ENCODE data around the gene BANF2.

Gene BANF2

DNA sequence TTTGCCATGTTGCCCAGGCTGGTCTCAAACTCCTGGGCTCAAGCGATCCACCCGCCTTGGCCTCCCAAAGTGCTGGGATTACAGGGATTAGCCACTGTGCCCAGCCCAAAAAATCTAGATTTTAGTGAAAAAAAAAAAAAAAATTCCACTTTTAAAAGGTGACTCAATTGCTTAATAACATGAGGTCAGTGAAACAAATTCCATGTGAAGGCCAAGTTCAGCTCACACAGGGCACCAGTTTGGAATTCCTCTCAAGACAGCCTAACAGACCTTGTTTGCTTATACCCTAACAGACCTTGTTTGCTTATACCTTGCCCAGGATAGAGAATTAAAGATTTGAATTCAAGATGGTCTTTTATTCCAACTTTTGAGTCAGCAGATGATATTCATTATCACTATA is 22.8 kb upstream of the BANF2 start:
- Histone ChIP-seq H3K27ac (ENCODE audit: insufficient read depth in 1 of 2, low read depth in 1 of 2, low read length in 2 of 2, poor library complexity in 1 of 2, severe bottlenecking in 2 of 2) (no peak overlapping the region), H3K4me1 (ENCODE audit: control extremely low read depth in 1 of 4, control insufficient read depth in 4 of 4, insufficient read depth in 4 of 4, low read length in 3 of 4) (peaks cover 16 to 38% (median 25%) of the 10 kb centered on the region in 4 experiments), H3K4me3 (ENCODE audit: control insufficient read depth in 1 of 7, extremely low read depth in 1 of 7, insufficient read depth in 4 of 7, low read depth in 2 of 7, low read length in 6 of 7) (no peak overlapping the region), H3K27me3 (replicated peaks in 2 of 5; ENCODE audit: control insufficient read depth in 4 of 5, insufficient read depth in 5 of 5, low read length in 4 of 5) (no peaks in the 10 kb centered on the region), H3K9me3 (ENCODE audit: control extremely low read depth in 1 of 5, control insufficient read depth in 4 of 5, insufficient read depth in 2 of 5, low read depth in 1 of 5, low read length in 4 of 5) (no peaks in the 10 kb centered on the region), H3K36me3 (ENCODE audit: control insufficient read depth in 4 of 4, insufficient read depth in 4 of 4, low read length in 3 of 4) (peaks cover 10 to 43% (median 25%) of the 10 kb centered on the region in 4 experiments)
- 100% methylated on average over 2 of the region's 2 CpGs for WGBS (ENCODE audit: insufficient coverage)
- POLR2A ChIA-PET, result no interaction called here
- DNase-seq, result no peak
- CTCF ChIA-PET, result interaction anchor here (0.6 to 1.6 kb wide), 5 partner anchors 9 to 222 kb away, joined by 3 to 5 read pairs (median 4); no protein-coding TSS in a partner anchor

GRCh38 chr20:17678295-17678694 is 21.5 kb upstream of the BANF2 start:
- H3K4me1 ChIP-seq (ENCODE audit: control extremely low read depth in 1 of 4, control insufficient read depth in 4 of 4, insufficient read depth in 4 of 4, low read length in 3 of 4), result peaks cover 12 to 31% (median 20%) of the 10 kb centered on the region in 4 experiments
- ChIA-PET CTCF (interaction anchor here (0.7 to 3.0 kb wide), 10 partner anchors 11 to 319 kb away, joined by 3 to 14 read pairs (median 3); no protein-coding TSS in a partner anchor), POLR2A (no interaction called here)
- DNase-seq, result no peak
- peaks cover 10 to 43% (median 25%) of the 10 kb centered on the region in 4 experiments for H3K36me3 ChIP-seq (ENCODE audit: control insufficient read depth in 4 of 4, insufficient read depth in 4 of 4, low read length in 3 of 4)
- H3K9me3 ChIP-seq (ENCODE audit: control extremely low read depth in 1 of 5, control insufficient read depth in 4 of 5, insufficient read depth in 2 of 5, low read depth in 1 of 5, low read length in 4 of 5), result no peaks in the 10 kb centered on the region
- H3K27me3 ChIP-seq (replicated peaks in 2 of 5; ENCODE audit: control insufficient read depth in 4 of 5, insufficient read depth in 5 of 5, low read length in 4 of 5), result no peaks in the 10 kb centered on the region
- no peak overlapping the region for H3K4me3 ChIP-seq (ENCODE audit: control insufficient read depth in 1 of 7, extremely low read depth in 1 of 7, insufficient read depth in 4 of 7, low read depth in 2 of 7, low read length in 6 of 7)
- no CpG with 5 or more reads among the region's 2 CpGs for WGBS (ENCODE audit: insufficient coverage)
- no peak overlapping the region for H3K27ac ChIP-seq (ENCODE audit: insufficient read depth in 1 of 2, low read depth in 1 of 2, low read length in 2 of 2, poor library complexity in 1 of 2, severe bottlenecking in 2 of 2)

- ChIA-PET POLR2A (no interaction called here), CTCF (interaction anchor here (0.7 to 3.0 kb wide), 9 partner anchors 13 to 318 kb away, joined by 3 to 14 read pairs (median 3); no protein-coding TSS in a partner anchor)
- Histone ChIP-seq H3K4me1 (ENCODE audit: control extremely low read depth in 1 of 4, control insufficient read depth in 4 of 4, insufficient read depth in 4 of 4, low read length in 3 of 4) (peaks cover 12 to 31% (median 20%) of the 10 kb centered on the region in 4 experiments), H3K36me3 (ENCODE audit: control insufficient read depth in 4 of 4, insufficient read depth in 4 of 4, low read length in 3 of 4) (peaks cover 10 to 43% (median 25%) of the 10 kb centered on the region in 4 experiments), H3K9me3 (ENCODE audit: control extremely low read depth in 1 of 5, control insufficient read depth in 4 of 5, insufficient read depth in 2 of 5, low read depth in 1 of 5, low read length in 4 of 5) (no peaks in the 10 kb centered on the region), H3K27ac (ENCODE audit: insufficient read depth in 1 of 2, low read depth in 1 of 2, low read length in 2 of 2, poor library complexity in 1 of 2, severe bottlenecking in 2 of 2) (no peak overlapping the region), H3K4me3 (ENCODE audit: control insufficient read depth in 1 of 7, extremely low read depth in 1 of 7, insufficient read depth in 4 of 7, low read depth in 2 of 7, low read length in 6 of 7) (no peak overlapping the region), H3K27me3 (replicated peaks in 2 of 5; ENCODE audit: control insufficient read depth in 4 of 5, insufficient read depth in 5 of 5, low read length in 4 of 5) (no peaks in the 10 kb centered on the region)
- 100% methylated on average over 1 of the region's 3 CpGs for WGBS (ENCODE audit: insufficient coverage)
- DNase-seq, result no peak
Observed at GRCh38 chr20:17678886-17679285, 20.9 kb upstream of the BANF2 start.

- ChIA-PET POLR2A (interaction anchor here (1.4 kb wide), 1 partner anchor 14 kb away, joined by 4 read pairs; no protein-coding TSS in a partner anchor), CTCF (interaction anchor here (0.6 to 3.0 kb wide), 16 partner anchors 13 to 316 kb away, joined by 3 to 14 read pairs (median 4); no protein-coding TSS in a partner anchor)
- peaks cover 10 to 33% (median 23%) of the 10 kb centered on the region in 4 experiments for H3K36me3 ChIP-seq (ENCODE audit: control insufficient read depth in 4 of 4, insufficient read depth in 4 of 4, low read length in 3 of 4)
- H3K4me1 ChIP-seq (ENCODE audit: control extremely low read depth in 1 of 4, control insufficient read depth in 4 of 4, insufficient read depth in 4 of 4, low read length in 3 of 4), result peaks cover 12 to 25% (median 20%) of the 10 kb centered on the region in 4 experiments
- peak overlapping the region; percentile 56 to 95 (median 81) for H3K4me3 ChIP-seq (ENCODE audit: control insufficient read depth in 1 of 7, extremely low read depth in 1 of 7, insufficient read depth in 4 of 7, low read depth in 2 of 7, low read length in 6 of 7)
- DNase-seq, result peak in 1 of 3 donors; percentile 31
- H3K9me3 ChIP-seq (ENCODE audit: control extremely low read depth in 1 of 5, control insufficient read depth in 4 of 5, insufficient read depth in 2 of 5, low read depth in 1 of 5, low read length in 4 of 5), result no peaks in the 10 kb centered on the region
- H3K27ac ChIP-seq (ENCODE audit: insufficient read depth in 1 of 2, low read depth in 1 of 2, low read length in 2 of 2, poor library complexity in 1 of 2, severe bottlenecking in 2 of 2), result peak overlapping the region; percentile 33 to 54
- no peaks in the 10 kb centered on the region for H3K27me3 ChIP-seq (replicated peaks in 2 of 5; ENCODE audit: control insufficient read depth in 4 of 5, insufficient read depth in 5 of 5, low read length in 4 of 5)
- WGBS (ENCODE audit: insufficient coverage), result 25% methylated on average over 13 of the region's 27 CpGs
Observed at GRCh38 chr20:17679941-17680835, 19.6 kb upstream of the BANF2 start.

- Histone ChIP-seq H3K4me1 (ENCODE audit: control extremely low read depth in 1 of 4, control insufficient read depth in 4 of 4, insufficient read depth in 4 of 4, low read length in 3 of 4) (peaks cover 12 to 23% (median 19%) of the 10 kb centered on the region in 4 experiments), H3K9me3 (ENCODE audit: control extremely low read depth in 1 of 5, control insufficient read depth in 4 of 5, insufficient read depth in 2 of 5, low read depth in 1 of 5, low read length in 4 of 5) (no peaks in the 10 kb centered on the region), H3K36me3 (ENCODE audit: control insufficient read depth in 4 of 4, insufficient read depth in 4 of 4, low read length in 3 of 4) (peaks cover 10 to 26% (median 18%) of the 10 kb centered on the region in 4 experiments), H3K27ac (ENCODE audit: insufficient read depth in 1 of 2, low read depth in 1 of 2, low read length in 2 of 2, poor library complexity in 1 of 2, severe bottlenecking in 2 of 2) (peak overlapping the region; percentile 33 to 54), H3K27me3 (replicated peaks in 2 of 5; ENCODE audit: control insufficient read depth in 4 of 5, insufficient read depth in 5 of 5, low read length in 4 of 5) (no peaks in the 10 kb centered on the region), H3K4me3 (ENCODE audit: control insufficient read depth in 1 of 7, extremely low read depth in 1 of 7, insufficient read depth in 4 of 7, low read depth in 2 of 7, low read length in 6 of 7) (peak overlapping the region; percentile 56 to 95 (median 81))
- peak; percentile 74 to 85 (median 83) for DNase-seq
- CTCF ChIA-PET, result interaction anchor here (0.6 to 3.0 kb wide), 27 partner anchors 7 to 315 kb away, joined by 3 to 23 read pairs (median 5); partner anchors contain the start of gene BANF2
- under 1% methylated on average over 90 of the region's 110 CpGs for WGBS (ENCODE audit: insufficient coverage)
- POLR2A ChIA-PET, result interaction anchor here (1.1 to 1.4 kb wide), 3 partner anchors 15 to 257 kb away, joined by 4 to 5 read pairs (median 4); no protein-coding TSS in a partner anchor
Observed at GRCh38 chr20:17680836-17681725, 18.7 kb upstream of the BANF2 start.

DNA sequence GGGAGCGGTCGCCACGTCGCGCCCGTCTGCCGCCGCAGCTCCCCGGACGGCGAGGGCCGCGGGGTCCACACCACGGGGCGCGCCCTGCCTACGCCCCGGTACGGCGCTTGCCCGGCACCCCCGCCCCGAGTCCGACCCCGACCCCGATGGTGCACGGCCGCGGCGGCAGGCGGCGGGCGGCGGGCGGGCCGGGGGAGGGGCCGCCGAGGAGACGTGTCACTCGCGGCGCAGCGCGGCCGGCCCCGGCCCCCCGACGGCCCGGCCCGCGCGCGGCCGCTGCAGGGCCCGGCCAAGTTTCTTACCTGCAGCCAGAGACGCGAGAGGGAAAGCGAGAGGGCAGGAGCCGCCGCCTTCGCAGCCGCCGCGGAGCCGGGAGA is 18.1 kb upstream of the BANF2 start:
- DNase-seq, result no peak
- Histone ChIP-seq H3K36me3 (ENCODE audit: control insufficient read depth in 4 of 4, insufficient read depth in 4 of 4, low read length in 3 of 4) (peaks cover 7 to 20% (median 15%) of the 10 kb centered on the region in 4 experiments), H3K4me1 (ENCODE audit: control extremely low read depth in 1 of 4, control insufficient read depth in 4 of 4, insufficient read depth in 4 of 4, low read length in 3 of 4) (peaks cover 12 to 23% (median 19%) of the 10 kb centered on the region in 4 experiments), H3K27me3 (replicated peaks in 2 of 5; ENCODE audit: control insufficient read depth in 4 of 5, insufficient read depth in 5 of 5, low read length in 4 of 5) (no peaks in the 10 kb centered on the region), H3K9me3 (ENCODE audit: control extremely low read depth in 1 of 5, control insufficient read depth in 4 of 5, insufficient read depth in 2 of 5, low read depth in 1 of 5, low read length in 4 of 5) (peaks cover 0 to 3% (median 0%) of the 10 kb centered on the region in 5 experiments), H3K4me3 (ENCODE audit: control insufficient read depth in 1 of 7, extremely low read depth in 1 of 7, insufficient read depth in 4 of 7, low read depth in 2 of 7, low read length in 6 of 7) (peak overlapping the region; percentile 56 to 95 (median 81)), H3K27ac (ENCODE audit: insufficient read depth in 1 of 2, low read depth in 1 of 2, low read length in 2 of 2, poor library complexity in 1 of 2, severe bottlenecking in 2 of 2) (no peak overlapping the region)
- POLR2A ChIA-PET, result interaction anchor here (0.9 to 1.4 kb wide), 4 partner anchors 29 to 257 kb away, joined by 3 to 9 read pairs (median 4); no protein-coding TSS in a partner anchor
- CTCF ChIA-PET, result interaction anchor here (0.9 to 2.5 kb wide), 24 partner anchors 8 to 312 kb away, joined by 3 to 23 read pairs (median 4); partner anchors contain the start of gene BANF2
- WGBS (ENCODE audit: insufficient coverage), result under 1% methylated on average over 37 of the region's 65 CpGs

All from common myeloid progenitor, CD34-positive (primary cell).